Effector memory CD4-positive, alpha-beta T cell (primary cell): Measurements from ENCODE around the gene ARSG.

Experiments used
- DNase-seq, 3 donors: peaks; one replicate each; pipeline ENCODE4 v3.0.0-alpha.2; 2020
- H3K27ac ChIP-seq: 2 replicates; pipeline ENCODE4 v1.7.0; 2013; ENCODE audit warnings: mild to moderate bottlenecking, low read length, moderate library complexity; ENCODE audit not compliant: insufficient read depth, poor library complexity, severe bottlenecking
- H3K27me3 ChIP-seq: replicated peaks from 2 replicates; pipeline ENCODE4 v1.7.0; 2013; ENCODE audit warnings: mild to moderate bottlenecking, low read length; ENCODE audit not compliant: insufficient read depth, control insufficient read depth, poor library complexity, severe bottlenecking
- H3K36me3 ChIP-seq: 2 replicates; pipeline ENCODE4 v1.7.0; 2013; ENCODE audit warnings: mild to moderate bottlenecking, low read length, moderate library complexity; ENCODE audit not compliant: control insufficient read depth, insufficient read depth
- H3K4me1 ChIP-seq: 2 replicates; pipeline ENCODE4 v1.7.0; 2013; ENCODE audit warnings: low read length, mild to moderate bottlenecking; ENCODE audit not compliant: control insufficient read depth, insufficient read depth, poor library complexity, severe bottlenecking
- H3K4me3 ChIP-seq: 2 replicates; pipeline ENCODE4 v1.7.0; 2013; ENCODE audit warnings: low read length, low read depth, mild to moderate bottlenecking; ENCODE audit not compliant: insufficient read depth, poor library complexity, severe bottlenecking
- H3K9me3 ChIP-seq: 2 replicates; pipeline ENCODE4 v1.7.0; 2013; ENCODE audit warnings: mild to moderate bottlenecking, low read length, moderate library complexity; ENCODE audit not compliant: control insufficient read depth

Gene ARSG

GRCh38 chr17:68431045-68431608 is 139.8 kb downstream of the ARSG start:
- no peak overlapping the region for H3K4me3 ChIP-seq
- no peak for DNase-seq
- no peaks in the 10 kb centered on the region for H3K9me3 ChIP-seq
- no peaks in the 10 kb centered on the region for H3K27me3 ChIP-seq
- H3K4me1 ChIP-seq: peaks cover 7% of the 10 kb centered on the region
- no peak overlapping the region for H3K27ac ChIP-seq
- peaks cover 17% of the 10 kb centered on the region for H3K36me3 ChIP-seq

GRCh38 chr17:68431661-68432071 is 140.4 kb downstream of the ARSG start:
- Histone ChIP-seq H3K9me3 (no peaks in the 10 kb centered on the region), H3K4me3 (no peak overlapping the region), H3K4me1 (peaks cover 11% of the 10 kb centered on the region), H3K27me3 (no peaks in the 10 kb centered on the region), H3K36me3 (peaks cover 15% of the 10 kb centered on the region), H3K27ac (no peak overlapping the region)
- DNase-seq: peak in 1 of 3 donors; percentile 28

GRCh38 chr17:68432086-68432864 is 141.0 kb downstream of the ARSG start:
- Histone ChIP-seq H3K36me3 (peaks cover 15% of the 10 kb centered on the region), H3K27me3 (no peaks in the 10 kb centered on the region), H3K4me1 (peaks cover 16% of the 10 kb centered on the region), H3K9me3 (no peaks in the 10 kb centered on the region), H3K4me3 (no peak overlapping the region), H3K27ac (no peak overlapping the region)
- no peak for DNase-seq

- no peak overlapping the region for H3K4me3 ChIP-seq
- H3K36me3 ChIP-seq: peaks cover 15% of the 10 kb centered on the region
- DNase-seq: no peak
Measured at GRCh38 chr17:68433211-68433610, 141.9 kb downstream of the ARSG start.

GRCh38 chr17:68433911-68434508 is 142.7 kb downstream of the ARSG start:
- H3K4me1 ChIP-seq: peaks cover 22% of the 10 kb centered on the region
- peaks cover 7% of the 10 kb centered on the region for H3K36me3 ChIP-seq

More at GRCh38 chr17:68433211-68433610, 141.9 kb downstream of the ARSG start:
- Histone ChIP-seq H3K27me3 (no peaks in the 10 kb centered on the region), H3K27ac (no peak overlapping the region), H3K4me1 (peaks cover 22% of the 10 kb centered on the region), H3K9me3 (no peaks in the 10 kb centered on the region)

GRCh38 chr17:68435361-68435760 is 144.1 kb downstream of the ARSG start:
- H3K4me1 ChIP-seq: peaks cover 22% of the 10 kb centered on the region
- no peaks in the 10 kb centered on the region for H3K27me3 ChIP-seq
- no peak overlapping the region for H3K4me3 ChIP-seq
- DNase-seq: no peak
- peaks cover 6% of the 10 kb centered on the region for H3K36me3 ChIP-seq
- no peaks in the 10 kb centered on the region for H3K9me3 ChIP-seq
- H3K27ac ChIP-seq: no peak overlapping the region

More at GRCh38 chr17:68433911-68434508, 142.7 kb downstream of the ARSG start:
- H3K27me3 ChIP-seq: no peaks in the 10 kb centered on the region
- DNase-seq: no peak
- no peak overlapping the region for H3K27ac ChIP-seq
- no peaks in the 10 kb centered on the region for H3K9me3 ChIP-seq
- H3K4me3 ChIP-seq: no peak overlapping the region

GRCh38 chr17:68435876-68436842 is 144.9 kb downstream of the ARSG start:
- Histone ChIP-seq H3K36me3 (no peaks in the 10 kb centered on the region), H3K9me3 (no peaks in the 10 kb centered on the region), H3K27ac (no peak overlapping the region), H3K4me3 (no peak overlapping the region), H3K27me3 (no peaks in the 10 kb centered on the region), H3K4me1 (peaks cover 28% of the 10 kb centered on the region)
- DNase-seq: peak; percentile 60 to 71 (median 64)

- Histone ChIP-seq H3K27ac (peak overlapping the region; percentile 58), H3K4me3 (peak overlapping the region; percentile 19), H3K4me1 (peaks cover 27% of the 10 kb centered on the region), H3K9me3 (no peaks in the 10 kb centered on the region), H3K36me3 (no peaks in the 10 kb centered on the region), H3K27me3 (no peaks in the 10 kb centered on the region)
- no peak for DNase-seq
Measured at GRCh38 chr17:68437979-68438822, 146.9 kb downstream of the ARSG start.
